Natural killer cell (primary cell): Measurements from ENCODE around the gene ASIC5. TPM values are rescaled to one million over a fixed set of nuclear protein-coding genes. Genes with fewer than 3 reads are reported as not detected.

Experiments used
- ATAC-seq, 3 donors: fragments of 150-1000 bp in 2 of 3; fragments of 200-7000 bp in 1 of 3; cut with Tn5 transposase; 1 replicate in 1 of 3; 2 replicates in 2 of 3; pipeline ENCODE4 v1.10.0; 2021; ENCODE audit warnings: mild to moderate bottlenecking in 2 of 3, moderate library complexity in 2 of 3
- DNase-seq, 2 donors: peaks; one replicate each; pipeline versions ENCODE4 v3.0.0 to v3.0.0-alpha.2; 2013 to 2021; ENCODE audit warnings: mixed read lengths in 1 of 2
- H3K27ac ChIP-seq: one replicate; pipeline ENCODE4 v1.5.1; 2013; ENCODE audit warnings: mild to moderate bottlenecking, low read length
- H3K27me3 ChIP-seq: one replicate; pipeline ENCODE4 v1.6.1; 2013; ENCODE audit warnings: low read length; ENCODE audit not compliant: control insufficient read depth, insufficient read depth
- H3K36me3 ChIP-seq: one replicate; pipeline ENCODE4 v1.6.1; 2013; ENCODE audit warnings: low read length; ENCODE audit not compliant: control insufficient read depth, insufficient read depth
- H3K4me1 ChIP-seq: one replicate; pipeline ENCODE4 v1.6.1; 2013; ENCODE audit warnings: low read length; ENCODE audit not compliant: control insufficient read depth, insufficient read depth
- H3K4me3 ChIP-seq: one replicate; pipeline ENCODE4 v1.5.1; 2013; ENCODE audit warnings: low read length
- H3K9me3 ChIP-seq: one replicate; pipeline ENCODE4 v1.6.1; 2013; ENCODE audit warnings: low read length; ENCODE audit not compliant: control insufficient read depth, insufficient read depth
- H3K27ac Mint-ChIP-seq, 2 donors: one replicate each; pipeline ENCODE4 v1.8.0; 2022; ENCODE audit warnings: mild to moderate bottlenecking in 2 of 2, mixed read lengths in 2 of 2, moderate library complexity in 1 of 2
- H3K27me3 Mint-ChIP-seq, 2 donors: one replicate each; pipeline ENCODE4 v1.8.0; 2022; ENCODE audit warnings: low read depth in 2 of 2, mixed read lengths in 2 of 2
- H3K36me3 Mint-ChIP-seq: one replicate; pipeline ENCODE4 v1.8.0; 2022; ENCODE audit warnings: mixed read lengths
- H3K4me1 Mint-ChIP-seq, 2 donors: one replicate each; pipeline ENCODE4 v1.8.0; 2022; ENCODE audit warnings: mixed read lengths in 2 of 2
- H3K4me3 Mint-ChIP-seq: one replicate; pipeline ENCODE4 v1.8.0; 2022; ENCODE audit warnings: mild to moderate bottlenecking, moderate library complexity, mixed read lengths
- H3K9me3 Mint-ChIP-seq, 2 donors: one replicate each; pipeline ENCODE4 v1.8.0; 2022; ENCODE audit warnings: mixed read lengths in 2 of 2
- WGBS: methylation state at CpG from one replicate; pipeline ENCODE4 v1.1.7; 2013; ENCODE audit warnings: missing lambda C conversion rate; ENCODE audit not compliant: insufficient coverage; 5-methylcytosine and 5-hydroxymethylcytosine counted together
- intact Hi-C: fragments of 100-400 bp; cut with micrococcal nuclease; formaldehyde crosslinking; loops from one replicate; pipeline ENCODE4 v1.14.2; 2022
- total RNA-seq, 4 donors: library from RNA; stranded (reverse); fragments of 120-200 nt in 1 of 4; gene quantifications; one replicate each; pipeline versions ENCODE4 v1.2.3 to v1.2.4, GENCODE V29; 2013 to 2022
- TF ChIP-seq, protein P1 (sequence below): fragments of 200-600 bp; IDR thresholded peaks from one replicate; pipeline ENCODE4 v1.8.0; 2022; ENCODE audit warnings: antibody characterized with exemption

The ASIC5 gene
- total RNA-seq, 3 donors from 2014 or later (not counting 1 experiment from before 2014, with no cell fraction given): not detected

DNA sequence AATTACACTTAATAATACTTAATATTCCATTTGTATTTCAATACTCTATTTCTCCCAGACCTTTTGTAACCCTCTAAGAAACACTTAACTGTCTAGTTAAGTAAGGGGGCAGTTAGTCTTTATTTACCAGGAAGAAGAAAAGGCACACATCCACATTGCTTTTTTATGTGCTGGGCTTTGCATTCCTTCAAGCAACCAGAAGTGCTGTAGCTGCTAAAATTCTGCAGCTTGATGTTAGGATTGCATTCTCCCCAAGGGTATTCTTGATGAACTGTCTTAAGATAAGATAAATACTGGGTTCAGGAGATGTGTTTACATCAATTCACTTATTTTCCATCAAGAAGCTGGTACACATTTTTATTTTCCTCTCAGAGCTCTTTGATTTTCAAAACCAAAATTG lies 24.0 kb downstream of the ASIC5 start:
- Histone ChIP-seq H3K36me3 (no peaks in the 10 kb centered on the region), H3K4me1 (no peaks in the 10 kb centered on the region), H3K9me3 (no peaks in the 10 kb centered on the region), H3K27ac (no peak overlapping the region), H3K27me3 (no peaks in the 10 kb centered on the region), H3K4me3 (no peak overlapping the region)
- no peaks in the 10 kb centered on the region for H3K4me1 Mint-ChIP-seq
- H3K27ac Mint-ChIP-seq: no peak overlapping the region
- DNase-seq (no peak), ATAC-seq (no peak)
- H3K36me3 Mint-ChIP-seq: no peaks in the 10 kb centered on the region
- H3K9me3 Mint-ChIP-seq: peaks cover 0 to 2% of the 10 kb centered on the region in 2 donors
- TF ChIP-seq, protein P1, sequence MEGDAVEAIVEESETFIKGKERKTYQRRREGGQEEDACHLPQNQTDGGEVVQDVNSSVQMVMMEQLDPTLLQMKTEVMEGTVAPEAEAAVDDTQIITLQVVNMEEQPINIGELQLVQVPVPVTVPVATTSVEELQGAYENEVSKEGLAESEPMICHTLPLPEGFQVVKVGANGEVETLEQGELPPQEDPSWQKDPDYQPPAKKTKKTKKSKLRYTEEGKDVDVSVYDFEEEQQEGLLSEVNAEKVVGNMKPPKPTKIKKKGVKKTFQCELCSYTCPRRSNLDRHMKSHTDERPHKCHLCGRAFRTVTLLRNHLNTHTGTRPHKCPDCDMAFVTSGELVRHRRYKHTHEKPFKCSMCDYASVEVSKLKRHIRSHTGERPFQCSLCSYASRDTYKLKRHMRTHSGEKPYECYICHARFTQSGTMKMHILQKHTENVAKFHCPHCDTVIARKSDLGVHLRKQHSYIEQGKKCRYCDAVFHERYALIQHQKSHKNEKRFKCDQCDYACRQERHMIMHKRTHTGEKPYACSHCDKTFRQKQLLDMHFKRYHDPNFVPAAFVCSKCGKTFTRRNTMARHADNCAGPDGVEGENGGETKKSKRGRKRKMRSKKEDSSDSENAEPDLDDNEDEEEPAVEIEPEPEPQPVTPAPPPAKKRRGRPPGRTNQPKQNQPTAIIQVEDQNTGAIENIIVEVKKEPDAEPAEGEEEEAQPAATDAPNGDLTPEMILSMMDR: no peak
- intact Hi-C loops: no loop called here
- peaks cover 0 to 7% of the 10 kb centered on the region in 2 donors for H3K27me3 Mint-ChIP-seq
- H3K4me3 Mint-ChIP-seq: no peak overlapping the region

DNA sequence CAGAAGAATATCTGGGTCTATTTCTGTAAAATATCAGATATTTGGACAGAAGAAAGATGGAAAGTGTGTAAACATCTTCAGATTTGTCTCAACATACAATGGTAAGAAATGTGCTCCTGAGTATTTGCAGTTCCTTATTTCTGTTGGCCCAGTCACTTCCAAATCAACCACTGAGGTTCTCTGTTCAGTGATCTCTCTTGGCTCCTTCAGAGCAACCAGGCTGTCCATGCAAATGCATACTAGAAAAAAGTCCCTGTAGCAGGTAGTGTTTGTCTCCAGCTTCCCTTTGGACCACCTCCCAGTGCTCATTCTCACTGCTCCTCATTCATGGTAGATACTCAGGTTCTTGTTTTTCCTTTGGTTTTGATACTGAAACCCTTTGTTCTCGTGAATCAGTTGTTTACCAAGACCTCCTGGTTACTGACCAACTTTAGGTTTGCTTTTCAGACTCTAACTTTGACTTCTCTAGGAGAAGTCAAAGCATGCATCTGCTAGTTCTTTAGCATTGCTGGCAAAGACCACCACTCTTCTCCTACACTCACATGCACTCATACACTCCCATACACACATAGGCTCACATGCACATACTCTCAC lies 28.8 kb downstream of the ASIC5 start:
- Mint-ChIP-seq H3K4me3 (no peak overlapping the region), H3K36me3 (no peaks in the 10 kb centered on the region), H3K27me3 (peaks cover 0 to 9% of the 10 kb centered on the region in 2 donors), H3K27ac (no peak overlapping the region), H3K9me3 (peaks cover 0 to 2% of the 10 kb centered on the region in 2 donors), H3K4me1 (no peaks in the 10 kb centered on the region)
- TF ChIP-seq, protein P1: no peak
- no peak overlapping the region for H3K4me3 ChIP-seq
- ATAC-seq (no peak), DNase-seq (no peak)
- H3K27me3 ChIP-seq: no peaks in the 10 kb centered on the region
- no peaks in the 10 kb centered on the region for H3K36me3 ChIP-seq
- no peak overlapping the region for H3K27ac ChIP-seq
- intact Hi-C loops: no loop called here
- H3K4me1 ChIP-seq: no peaks in the 10 kb centered on the region
- WGBS: 57% methylated on average over 1 of the region's 1 CpG
- H3K9me3 ChIP-seq: no peaks in the 10 kb centered on the region

DNA sequence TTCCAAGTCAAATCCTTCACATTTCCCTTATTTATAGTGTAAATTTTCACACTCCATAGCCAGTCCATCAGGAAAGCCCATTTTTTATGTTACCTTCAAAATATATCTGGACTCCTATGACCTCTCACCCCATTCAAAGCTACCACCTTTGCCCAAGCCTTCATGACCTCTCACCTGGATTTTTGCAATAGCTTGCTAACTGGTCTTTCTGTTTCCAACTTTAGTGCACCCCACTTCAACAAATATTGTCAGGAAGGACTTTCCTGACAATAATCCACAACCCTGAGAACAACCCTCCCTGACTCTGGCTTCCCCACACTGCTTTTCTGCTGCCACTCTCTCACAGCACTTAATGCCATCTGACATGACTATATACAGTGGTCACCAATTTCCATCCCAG lies 33.4 kb downstream of the ASIC5 start:
- Mint-ChIP-seq H3K36me3 (no peaks in the 10 kb centered on the region), H3K27me3 (peaks cover 0 to 5% of the 10 kb centered on the region in 2 donors), H3K4me1 (no peaks in the 10 kb centered on the region), H3K9me3 (peaks cover 0 to 2% of the 10 kb centered on the region in 2 donors), H3K4me3 (no peak overlapping the region), H3K27ac (no peak overlapping the region)
- DNase-seq: no peak
- H3K36me3 ChIP-seq: no peaks in the 10 kb centered on the region
- H3K27ac ChIP-seq: no peak overlapping the region
- no peaks in the 10 kb centered on the region for H3K27me3 ChIP-seq
- no peaks in the 10 kb centered on the region for H3K4me1 ChIP-seq
- no peak for ATAC-seq
- H3K4me3 ChIP-seq: no peak overlapping the region
- no peaks in the 10 kb centered on the region for H3K9me3 ChIP-seq
- TF ChIP-seq, protein P1: no peak
- intact Hi-C loops: no loop called here

DNA sequence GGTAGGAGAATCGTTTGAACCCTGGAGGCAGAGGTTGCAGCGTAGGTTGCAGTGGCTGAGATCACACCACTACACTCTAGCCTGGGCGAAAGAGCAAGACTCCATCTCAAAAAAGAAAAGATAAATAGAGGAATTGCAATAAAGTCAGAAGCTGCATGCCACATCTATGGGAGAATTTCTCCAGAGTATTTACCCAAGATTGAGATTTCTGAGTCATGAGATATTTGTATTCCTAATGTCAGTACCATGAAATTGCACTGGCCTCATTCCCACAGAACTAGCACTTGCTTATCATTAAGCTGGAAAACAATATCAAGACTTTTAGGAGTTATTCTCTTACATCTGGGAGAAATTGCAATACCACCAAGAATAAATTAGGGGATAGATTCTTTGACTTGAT lies 37.4 kb downstream of the ASIC5 start:
- no peak overlapping the region for H3K27ac Mint-ChIP-seq
- WGBS: 87% methylated on average over 3 of the region's 3 CpGs
- Histone ChIP-seq H3K4me1 (no peaks in the 10 kb centered on the region), H3K27ac (no peak overlapping the region), H3K36me3 (no peaks in the 10 kb centered on the region), H3K4me3 (no peak overlapping the region), H3K27me3 (no peaks in the 10 kb centered on the region), H3K9me3 (no peaks in the 10 kb centered on the region)
- no peaks in the 10 kb centered on the region for H3K36me3 Mint-ChIP-seq
- intact Hi-C loops: no loop called here
- ATAC-seq (no peak), DNase-seq (no peak)
- no peak overlapping the region for H3K4me3 Mint-ChIP-seq
- H3K4me1 Mint-ChIP-seq: no peaks in the 10 kb centered on the region
- TF ChIP-seq, protein P1: no peak
- no peaks in the 10 kb centered on the region for H3K9me3 Mint-ChIP-seq
- H3K27me3 Mint-ChIP-seq: peaks cover 8 to 17% of the 10 kb centered on the region in 2 donors
